HT-29 (cell line): ENCODE data around the gene CACNB1. TPM values are rescaled to one million over a fixed set of nuclear protein-coding genes. Genes with fewer than 3 reads are reported as not detected.
A peak's percentile ranks its signal among the peaks of the same experiment; 100 is the strongest.

Source experiments
- DNase-seq: peaks from one replicate; pipeline ENCODE4 v3.0.0-alpha.2; 2015; ENCODE audit warnings: low spot score
- total RNA-seq: library from RNA; depleted of rRNA; stranded (reverse); fragments of >200 nt; shearing (Covaris generic); gene quantifications from 2 replicates; pipeline ENCODE4 v1.2.3, GENCODE V29; 2014; rRNA removed

CACNB1 gene
- 3.5 and 6.5 TPM in 2 replicates for total RNA-seq

GRCh38 chr17:39197380-39198185 is at the start of gene CACNB1:
Gene CACNB1, minus strand, starts transcription at chr17:39197669. Its CDS starts 174 bp downstream, at chr17:39197495.
- DNase-seq, result peak; percentile 44

GRCh38 chr17:39246274-39246673 is 48.8 kb upstream of the CACNB1 start:
- DNase-seq, result no peak

- peak; percentile 95 for DNase-seq
These were observed 47.4 kb upstream of the CACNB1 start for GRCh38 chr17:39244600-39245570.

GRCh38 chr17:39244016-39244599 is 46.6 kb upstream of the CACNB1 start:
- DNase-seq, result no peak

- no peak for DNase-seq
These were observed 45.7 kb upstream of the CACNB1 start for GRCh38 chr17:39243155-39243554.

- no peak for DNase-seq
These were observed 43.2 kb upstream of the CACNB1 start for GRCh38 chr17:39240631-39241030.

- peak; percentile 85 for DNase-seq
These were observed 42.3 kb upstream of the CACNB1 start for GRCh38 chr17:39239640-39240314.

- peak; percentile 91 for DNase-seq
These were observed 41.0 kb upstream of the CACNB1 start for GRCh38 chr17:39238311-39238972.

GRCh38 chr17:39237586-39237985 is 40.1 kb upstream of the CACNB1 start:
- DNase-seq, result peak; percentile 40

- peak; percentile 60 for DNase-seq
These were observed 39.5 kb upstream of the CACNB1 start for GRCh38 chr17:39236981-39237441.

- DNase-seq, result peak; percentile 16
These were observed 39.0 kb upstream of the CACNB1 start for GRCh38 chr17:39236450-39236927.

GRCh38 chr17:39235555-39236449 is 38.3 kb upstream of the CACNB1 start:
- peak; percentile 71 for DNase-seq

GRCh38 chr17:39231591-39232551 is 34.4 kb upstream of the CACNB1 start:
- no peak for DNase-seq

GRCh38 chr17:39231091-39231561 is 33.7 kb upstream of the CACNB1 start:
- DNase-seq, result no peak

GRCh38 chr17:39230361-39230760 is 32.9 kb upstream of the CACNB1 start:
- no peak for DNase-seq

- DNase-seq, result no peak
These were observed 31.9 kb upstream of the CACNB1 start for GRCh38 chr17:39229274-39229913.

- no peak for DNase-seq
These were observed 30.0 kb upstream of the CACNB1 start for GRCh38 chr17:39227364-39227919.
